Esophagus muscularis mucosa (tissue), 4 donors: ENCODE measurements around the gene TP63.

ENCODE experiments used
- EP300 ChIP-seq: sonication (generic); formaldehyde crosslinking; IDR thresholded peaks from one replicate; pipeline ENCODE4 v1.6.1; 2017; ENCODE audit warnings: antibody characterized with exemption
- POLR2A ChIP-seq: fragments of 450-650 bp; IDR thresholded peaks from one replicate; pipeline ENCODE4 v1.6.1; 2017; ENCODE audit warnings: antibody characterized with exemption, moderate library complexity, mild to moderate bottlenecking, low read depth
- POLR2AphosphoS5 ChIP-seq, 2 donors: sonication (generic); formaldehyde crosslinking; IDR thresholded peaks; one replicate each; pipeline ENCODE4 v1.6.1; 2017; ENCODE audit warnings: antibody characterized with exemption in 2 of 2
- TF ChIP-seq, protein P1 (sequence below), 3 experiments: fragments of 200-600 bp in 2 of 3; fragments of 450-650 bp in 1 of 3; sonication (generic) in 2 of 3; IDR thresholded peaks; one replicate each; pipeline ENCODE4 v1.5.1; 2017 to 2019; ENCODE audit warnings: antibody characterized with exemption in 3 of 3, mild to moderate bottlenecking in 2 of 3, moderate library complexity in 1 of 3

DNA sequence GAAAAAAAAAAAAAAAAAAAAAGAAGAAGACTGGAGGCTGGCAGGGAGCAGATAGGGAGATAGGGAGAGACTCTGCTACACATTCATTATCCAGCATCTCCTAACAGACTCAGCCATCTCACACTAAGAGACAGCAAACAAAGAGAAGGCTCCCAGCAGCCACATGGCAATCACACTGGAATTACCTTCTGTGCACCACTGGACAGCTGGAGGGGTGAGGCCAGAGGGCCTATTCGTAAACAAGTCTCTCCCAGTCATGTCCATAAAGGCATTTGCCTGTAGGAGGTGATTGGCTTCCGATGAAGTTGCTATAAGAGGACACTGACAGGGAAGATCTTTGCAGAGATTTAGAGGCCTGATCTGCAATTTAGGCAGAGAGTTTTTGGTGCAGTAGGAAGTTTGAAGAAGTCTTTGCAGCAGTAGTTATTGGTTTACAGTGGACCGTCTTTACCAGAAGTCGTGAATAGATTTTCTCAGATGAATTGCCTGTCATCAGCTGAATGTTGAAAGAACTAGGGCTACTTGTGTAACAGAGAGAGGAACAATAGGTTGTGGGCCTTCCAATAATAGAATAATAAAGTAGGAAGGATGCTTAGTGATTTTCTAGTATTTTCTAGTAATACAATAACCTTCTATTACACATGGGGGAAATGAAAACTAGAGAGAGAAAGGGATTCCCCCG lies 89.7 kb downstream of the TP63 start:
- TF ChIP-seq, protein P1, sequence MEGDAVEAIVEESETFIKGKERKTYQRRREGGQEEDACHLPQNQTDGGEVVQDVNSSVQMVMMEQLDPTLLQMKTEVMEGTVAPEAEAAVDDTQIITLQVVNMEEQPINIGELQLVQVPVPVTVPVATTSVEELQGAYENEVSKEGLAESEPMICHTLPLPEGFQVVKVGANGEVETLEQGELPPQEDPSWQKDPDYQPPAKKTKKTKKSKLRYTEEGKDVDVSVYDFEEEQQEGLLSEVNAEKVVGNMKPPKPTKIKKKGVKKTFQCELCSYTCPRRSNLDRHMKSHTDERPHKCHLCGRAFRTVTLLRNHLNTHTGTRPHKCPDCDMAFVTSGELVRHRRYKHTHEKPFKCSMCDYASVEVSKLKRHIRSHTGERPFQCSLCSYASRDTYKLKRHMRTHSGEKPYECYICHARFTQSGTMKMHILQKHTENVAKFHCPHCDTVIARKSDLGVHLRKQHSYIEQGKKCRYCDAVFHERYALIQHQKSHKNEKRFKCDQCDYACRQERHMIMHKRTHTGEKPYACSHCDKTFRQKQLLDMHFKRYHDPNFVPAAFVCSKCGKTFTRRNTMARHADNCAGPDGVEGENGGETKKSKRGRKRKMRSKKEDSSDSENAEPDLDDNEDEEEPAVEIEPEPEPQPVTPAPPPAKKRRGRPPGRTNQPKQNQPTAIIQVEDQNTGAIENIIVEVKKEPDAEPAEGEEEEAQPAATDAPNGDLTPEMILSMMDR (IDR thresholded peaks at IDR 0.05) = no peak
- TF ChIP-seq POLR2A (no peak), POLR2AphosphoS5 (IDR thresholded peaks at IDR 0.05) (no peak), EP300 (no peak)
